HG03045 (cell line): ENCODE results near the gene HELZ.
"Not testable (repeated sequence)": the region's sequence is repeated elsewhere in the genome, so short reads cannot be mapped to it uniquely, and the experiment has no call there.

Experiments used
- ATAC-seq: cut with Tn5 transposase; IDR thresholded peaks from one replicate; pipeline ENCODE4 v1.9.1; 2021; ENCODE audit warnings: mild to moderate bottlenecking, moderate library complexity; ENCODE audit not compliant: unreplicated experiment

The HELZ gene

DNA sequence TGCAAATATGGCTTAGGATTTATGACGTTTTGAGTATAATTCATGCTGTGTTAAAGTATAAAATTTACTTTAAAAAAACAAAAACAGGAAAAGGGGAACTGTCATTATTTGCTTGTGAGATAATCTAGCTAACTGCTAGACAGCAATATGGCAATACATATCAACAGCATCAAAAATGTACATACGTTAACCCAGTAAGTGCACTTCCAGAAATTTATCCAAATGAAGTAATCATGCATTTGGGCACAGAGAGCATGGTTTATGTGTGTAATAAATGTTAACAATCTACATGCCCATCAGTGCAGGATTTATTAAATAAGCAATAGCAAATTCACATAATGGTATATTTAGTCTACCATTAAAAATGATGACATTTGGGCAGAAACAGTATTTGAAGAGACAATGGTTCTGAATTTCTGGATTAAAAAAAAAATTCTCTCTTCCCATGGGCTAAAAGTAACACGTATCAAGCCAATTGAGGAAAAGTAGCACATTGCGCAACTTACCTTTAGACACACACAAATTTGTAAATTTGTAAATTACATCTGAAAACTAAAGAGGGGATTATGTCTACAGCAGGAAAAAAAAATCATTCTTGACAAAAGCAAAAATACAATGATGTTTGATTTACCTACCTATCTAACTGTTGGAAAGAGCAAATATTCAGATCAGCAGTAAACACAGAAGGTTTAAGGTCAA is 120.4 kb downstream of the HELZ start:
- ATAC-seq, result no peak

DNA sequence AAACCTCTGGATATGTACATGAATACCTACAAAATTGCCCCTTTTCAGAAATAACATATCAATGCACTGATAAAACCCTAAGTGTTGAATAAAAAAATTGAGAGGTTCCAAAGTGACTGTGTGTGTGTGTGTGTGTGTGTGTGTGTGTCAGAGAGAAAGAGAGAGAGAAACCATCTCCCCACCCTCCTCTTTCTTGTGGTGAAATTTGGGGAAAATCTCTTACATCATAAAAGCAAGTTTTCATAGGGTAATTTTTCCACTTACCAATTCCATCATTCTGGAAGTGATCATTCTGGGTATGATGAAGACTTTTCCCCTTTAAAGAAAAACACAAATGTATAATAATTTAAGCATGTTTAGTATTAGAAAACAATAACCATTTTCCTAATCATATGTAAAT is 121.3 kb downstream of the HELZ start:
- no peak for ATAC-seq

DNA sequence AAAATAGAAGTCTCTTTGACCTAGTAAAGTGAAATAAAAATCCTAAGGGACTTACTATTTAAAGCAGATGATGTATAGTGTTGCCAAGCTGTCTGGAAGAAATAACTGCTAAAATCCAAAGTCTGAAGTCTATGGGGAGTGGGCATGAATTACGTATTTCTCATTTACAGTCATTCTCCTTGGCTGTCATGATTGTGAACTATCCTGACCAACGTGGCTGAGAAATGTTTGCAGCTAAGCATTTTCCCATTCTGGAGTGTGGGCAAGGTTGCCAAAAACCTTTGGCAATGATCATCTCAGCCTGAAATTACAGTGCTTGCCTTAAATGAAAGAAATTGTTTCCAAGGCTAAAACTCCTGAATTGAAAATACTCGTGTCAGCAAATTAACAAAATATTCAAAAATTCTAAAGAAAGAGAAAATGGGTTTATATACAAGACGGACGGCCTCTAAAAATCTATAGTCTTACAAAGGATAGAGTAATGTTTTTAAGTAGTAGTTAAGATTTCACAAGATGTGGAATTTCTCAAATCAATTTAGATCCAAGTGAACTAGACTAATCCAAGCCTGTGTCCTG is 123.6 kb downstream of the HELZ start:
- no peak for ATAC-seq

DNA sequence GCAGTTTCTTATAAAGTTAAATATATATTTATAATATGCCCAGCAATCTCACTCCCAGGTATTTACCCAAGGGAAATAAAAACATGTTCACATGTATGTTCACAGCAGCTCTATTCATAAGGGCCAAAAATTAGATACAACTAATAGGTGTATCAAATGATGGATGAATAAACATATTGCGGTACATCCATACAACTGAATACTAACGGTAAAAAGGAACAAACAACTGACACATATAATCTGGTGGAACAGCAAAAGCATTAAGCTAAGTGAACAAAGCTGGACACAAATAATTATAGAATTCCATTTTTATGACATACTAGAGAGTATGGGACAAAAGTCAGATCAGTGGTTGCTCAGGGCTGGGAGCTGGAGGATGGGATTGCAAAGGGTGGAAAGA is 125.9 kb downstream of the HELZ start:
- no peak for ATAC-seq

DNA sequence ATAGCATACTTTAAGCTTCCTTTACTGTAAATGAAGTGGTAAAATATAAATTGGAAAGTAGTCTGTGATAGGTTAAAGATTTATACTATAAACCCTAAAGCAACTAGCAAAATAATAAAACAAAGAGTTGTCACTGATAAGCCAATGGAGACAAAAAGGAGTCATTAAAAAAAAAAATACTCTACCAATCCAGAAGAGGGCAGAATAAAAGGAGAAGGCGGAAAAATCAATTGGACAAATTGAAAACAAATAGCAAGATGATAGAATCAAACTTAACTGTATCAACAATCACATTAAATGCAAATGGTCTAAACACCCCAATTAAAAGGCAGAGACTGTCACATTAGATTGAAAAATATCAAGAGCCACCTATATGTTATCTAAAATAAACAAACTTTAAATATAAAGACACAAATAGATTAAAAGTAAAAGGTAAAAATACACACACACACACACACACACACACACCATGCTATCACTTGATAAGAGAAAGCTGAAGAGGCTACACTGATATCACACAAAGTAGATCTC is 128.9 kb downstream of the HELZ start:
- ATAC-seq, result no peak

DNA sequence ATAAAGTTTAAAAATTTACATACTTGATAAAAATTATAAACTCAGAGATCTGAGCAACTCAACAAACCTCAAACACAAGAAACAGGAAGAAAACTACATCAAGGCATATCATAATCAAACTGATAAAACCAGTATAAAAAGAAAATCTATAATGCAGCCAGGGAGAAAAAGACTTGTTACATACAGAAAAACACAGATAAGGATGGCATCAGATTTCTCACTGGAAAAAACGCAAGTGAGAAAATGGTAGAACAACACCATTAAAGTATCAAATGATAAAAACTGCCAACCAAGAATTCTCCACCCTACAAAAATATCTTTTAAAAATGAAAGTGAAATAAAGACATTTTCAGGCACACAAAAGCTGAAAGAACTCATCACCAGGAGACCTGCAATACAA is 129.6 kb downstream of the HELZ start:
- ATAC-seq, result no peak

DNA sequence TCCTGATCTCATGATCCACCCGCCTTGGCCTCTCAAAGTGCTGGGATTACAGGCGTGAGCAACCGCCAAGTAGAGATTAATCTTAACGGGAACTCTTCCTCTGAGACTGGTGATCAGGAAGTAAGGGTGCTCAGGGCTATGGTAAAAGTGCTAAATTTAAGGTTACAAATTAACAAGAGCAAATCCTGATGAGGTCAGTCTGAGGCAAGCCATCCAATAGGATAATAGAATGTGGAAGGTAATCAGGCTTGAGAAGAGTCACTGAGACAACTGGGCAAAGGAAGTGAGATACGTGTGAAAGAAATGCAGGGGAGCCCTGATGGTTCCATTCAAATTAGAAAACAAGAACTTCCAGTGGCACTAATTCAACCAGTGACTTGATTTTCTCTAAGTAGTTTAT is 131.5 kb downstream of the HELZ start:
- ATAC-seq, result no peak

DNA sequence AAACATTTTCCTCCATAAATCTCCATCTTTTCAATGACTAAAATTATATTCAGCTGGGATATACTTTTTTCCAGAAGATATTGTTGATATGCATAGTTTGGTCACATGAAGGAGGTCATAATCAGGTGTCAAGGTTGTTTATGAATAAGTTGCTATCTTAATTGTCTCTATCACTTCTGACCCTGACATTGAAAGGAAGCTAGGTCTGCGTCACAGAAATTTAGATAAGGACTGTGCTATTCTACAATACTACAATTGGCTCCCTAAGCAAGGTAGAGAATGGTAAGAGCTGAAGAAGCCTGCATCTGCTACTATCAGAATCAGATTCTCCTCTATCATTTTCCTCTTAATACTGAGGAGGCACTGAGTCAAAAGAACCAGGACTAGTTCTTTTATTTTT is 133.2 kb downstream of the HELZ start:
- ATAC-seq, result no peak

DNA sequence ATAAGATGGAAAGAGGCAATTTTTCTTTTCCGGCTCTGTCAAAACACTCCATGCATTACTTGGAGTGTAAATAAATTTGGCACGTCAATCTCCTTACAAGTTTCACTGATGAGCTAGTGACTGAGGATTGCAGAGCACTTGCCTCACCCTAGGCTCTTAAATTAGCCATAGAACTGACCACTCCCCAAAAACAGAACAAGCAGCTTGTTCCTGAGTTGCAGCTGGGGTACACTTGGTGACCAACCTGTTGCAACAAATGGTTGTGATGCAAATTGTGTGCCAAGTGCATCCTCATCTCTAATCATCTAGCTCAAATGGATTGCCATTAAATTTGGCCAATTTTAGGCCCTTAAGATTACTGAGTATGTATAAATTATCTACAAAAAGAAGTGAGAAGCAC is 133.7 kb downstream of the HELZ start:
- no peak for ATAC-seq

DNA sequence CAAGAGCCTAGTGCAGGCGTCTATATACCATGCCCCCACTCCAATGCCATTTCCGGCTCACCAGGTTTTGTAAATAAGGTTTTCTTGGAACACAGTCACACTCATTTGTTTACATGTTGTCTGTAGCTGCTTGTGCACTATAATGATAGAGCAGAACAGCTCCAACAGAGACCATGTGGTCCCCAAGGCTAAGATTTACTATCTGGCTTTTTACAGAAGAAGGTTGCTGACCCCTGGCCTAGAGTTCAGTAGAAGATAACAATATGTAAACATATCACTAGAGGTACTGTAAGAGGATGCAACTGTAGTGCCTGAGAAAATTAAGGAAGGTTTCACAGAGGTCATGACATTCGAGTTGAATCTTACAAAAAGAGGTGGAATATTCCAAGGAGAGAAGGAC is 134.4 kb downstream of the HELZ start:
- no peak for ATAC-seq

DNA sequence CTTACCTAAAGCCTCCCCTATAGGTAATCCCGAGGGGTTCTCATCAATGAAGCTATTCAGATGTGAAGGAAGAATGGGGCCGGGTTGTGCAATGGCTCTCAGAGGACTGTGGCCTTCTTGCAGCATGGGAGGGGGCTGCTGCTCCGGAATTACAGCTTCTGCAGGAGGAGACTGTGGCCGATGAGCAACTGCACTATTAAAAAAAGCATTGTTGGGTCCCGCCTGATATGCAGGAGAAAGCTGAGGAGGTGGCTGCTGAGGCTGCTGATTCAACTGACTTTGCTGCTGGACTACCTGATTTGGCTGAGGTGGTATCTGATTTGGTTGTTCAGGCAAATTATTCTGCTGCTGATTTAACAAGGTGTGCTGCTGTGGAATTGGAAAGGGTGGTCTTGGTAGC is 135.9 kb downstream of the HELZ start:
- ATAC-seq, result no peak

DNA sequence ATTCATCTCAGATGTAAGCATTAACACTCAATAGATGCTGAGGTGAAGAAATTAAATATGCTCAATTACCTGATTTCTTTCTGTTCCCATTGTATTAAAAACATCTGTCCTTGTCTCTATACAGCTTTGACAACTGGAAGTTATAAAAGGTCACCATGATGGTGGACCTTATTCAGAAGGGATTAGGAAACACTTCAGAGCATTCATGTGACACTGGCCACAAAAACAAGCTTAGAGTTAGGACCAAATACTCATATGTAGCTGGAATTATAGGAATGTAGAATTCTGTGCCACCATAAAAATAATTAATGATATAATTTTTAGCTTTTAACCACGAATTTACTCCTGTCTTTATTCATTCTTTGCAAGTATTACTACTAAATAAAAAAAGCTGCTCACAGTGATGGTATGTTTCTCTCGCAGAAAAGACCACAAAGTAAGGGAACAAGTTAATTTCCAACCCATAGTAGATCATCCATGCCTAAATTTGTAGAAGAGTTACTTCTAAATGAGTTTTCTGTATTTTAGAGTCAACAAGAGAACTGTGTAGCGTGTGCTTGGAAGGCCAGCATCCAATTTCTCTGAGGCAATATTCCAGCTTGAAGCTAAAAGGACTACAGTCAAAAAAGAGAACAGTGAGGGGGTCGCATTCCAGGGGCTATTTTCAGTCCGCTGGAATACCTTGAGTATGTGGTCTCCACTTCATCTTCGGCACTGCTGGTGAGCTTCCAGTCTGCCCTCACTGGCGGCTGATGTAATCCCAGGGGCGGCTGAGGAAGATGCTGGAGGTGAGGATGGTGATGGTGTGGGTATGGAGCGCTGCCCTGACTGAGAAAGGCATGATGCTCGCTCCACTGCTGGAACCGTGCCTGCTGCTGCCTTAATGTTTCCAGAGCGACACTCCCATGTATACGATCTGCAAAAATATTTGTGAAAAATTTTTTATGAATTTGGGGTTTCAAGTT is 136.9 kb downstream of the HELZ start:
- no peak for ATAC-seq

DNA sequence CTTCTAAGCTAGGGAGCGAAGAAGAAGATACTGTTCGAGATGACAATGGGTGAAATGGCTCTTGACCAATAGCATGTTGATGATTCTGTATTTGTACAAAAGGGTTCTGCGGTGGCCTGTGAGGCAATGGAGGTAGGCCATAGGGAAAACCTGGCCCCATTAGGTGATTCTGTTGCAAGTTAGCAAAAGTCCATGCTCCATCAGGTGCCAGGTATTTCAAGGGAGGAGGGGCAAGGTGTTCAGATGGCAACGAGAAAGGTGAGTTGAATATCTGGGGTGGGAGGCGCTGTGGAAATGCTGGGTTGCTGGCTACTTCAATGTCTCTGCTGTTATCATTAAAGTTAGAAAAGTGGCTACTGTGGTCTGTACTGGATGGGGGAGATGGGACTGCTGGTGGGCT is 137.8 kb downstream of the HELZ start:
- ATAC-seq, result no peak

DNA sequence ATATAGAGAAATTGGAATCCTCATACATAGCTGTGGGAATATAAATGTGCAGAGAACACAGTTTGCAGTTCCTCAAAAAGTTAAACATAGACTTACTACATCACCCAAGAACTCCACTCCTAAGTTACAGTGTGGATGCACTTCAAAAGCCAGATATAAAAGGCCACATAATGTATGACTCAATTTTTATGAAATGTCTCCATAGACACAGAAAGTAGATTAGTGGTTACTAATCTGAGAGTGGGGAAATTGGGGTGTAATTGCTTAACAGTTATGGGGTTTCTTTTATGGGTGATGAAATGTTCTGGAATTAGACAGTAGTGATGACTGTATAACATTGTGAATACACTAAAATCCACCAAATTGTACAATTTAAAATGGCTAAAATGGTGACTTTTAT is 139.8 kb downstream of the HELZ start:
- no peak for ATAC-seq

DNA sequence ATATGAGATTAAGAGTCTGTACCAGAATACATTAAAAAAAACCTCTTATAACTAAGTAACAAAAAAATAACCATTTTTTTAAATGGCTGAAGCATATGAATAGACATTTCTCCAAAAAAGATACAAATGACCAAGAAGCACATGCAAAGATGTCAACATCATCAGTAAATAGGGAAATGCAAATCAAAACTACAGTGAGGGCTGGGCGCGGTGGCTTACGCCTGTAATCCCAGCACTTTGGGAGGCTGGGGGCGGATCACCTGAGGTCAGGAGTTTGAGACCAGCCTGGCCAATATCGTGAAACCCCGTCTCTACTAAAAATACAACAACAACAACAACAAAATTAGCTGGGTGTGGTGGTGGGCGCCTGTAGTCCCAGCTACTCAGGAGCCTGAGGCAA is 140.4 kb downstream of the HELZ start:
- ATAC-seq, result not testable (repeated sequence)

DNA sequence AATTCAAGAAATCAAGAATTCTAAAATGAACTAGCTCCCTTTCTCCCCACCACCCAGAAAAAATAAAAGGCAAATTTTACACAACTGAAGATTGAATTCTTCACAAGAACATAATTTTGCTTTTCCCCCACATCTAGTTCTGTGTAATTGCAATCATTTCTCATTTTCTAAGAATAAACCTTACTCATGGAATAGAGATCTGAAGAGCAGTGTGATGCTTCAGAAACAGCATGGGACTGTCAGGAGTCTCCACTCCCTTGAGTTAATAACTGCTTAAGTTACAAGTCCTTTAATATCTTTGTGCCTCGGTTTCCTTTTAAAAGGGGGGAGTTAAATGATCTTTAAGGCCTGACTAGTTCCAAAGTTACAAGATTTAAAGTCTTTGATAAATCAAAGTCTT is 147.0 kb downstream of the HELZ start:
- ATAC-seq, result no peak

DNA sequence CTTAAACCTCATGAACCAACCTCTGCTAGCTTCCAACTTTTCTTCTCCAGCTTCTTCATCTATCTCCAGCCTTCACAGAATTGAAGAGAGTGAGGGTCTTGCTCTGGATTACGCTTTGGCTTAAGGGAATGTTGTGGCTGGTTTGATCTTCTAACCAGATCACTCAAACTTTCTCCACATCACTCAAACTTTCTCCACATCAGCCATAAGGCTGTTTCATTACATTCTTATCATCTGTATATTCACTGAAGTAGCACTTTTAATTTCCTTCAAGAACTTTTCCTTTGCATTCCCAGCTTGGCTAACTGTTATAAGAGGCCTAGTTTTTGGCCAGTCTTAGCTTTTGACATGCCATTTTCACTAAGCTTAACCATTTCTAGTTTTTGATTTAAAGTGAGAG is 148.4 kb downstream of the HELZ start:
- ATAC-seq, result no peak

DNA sequence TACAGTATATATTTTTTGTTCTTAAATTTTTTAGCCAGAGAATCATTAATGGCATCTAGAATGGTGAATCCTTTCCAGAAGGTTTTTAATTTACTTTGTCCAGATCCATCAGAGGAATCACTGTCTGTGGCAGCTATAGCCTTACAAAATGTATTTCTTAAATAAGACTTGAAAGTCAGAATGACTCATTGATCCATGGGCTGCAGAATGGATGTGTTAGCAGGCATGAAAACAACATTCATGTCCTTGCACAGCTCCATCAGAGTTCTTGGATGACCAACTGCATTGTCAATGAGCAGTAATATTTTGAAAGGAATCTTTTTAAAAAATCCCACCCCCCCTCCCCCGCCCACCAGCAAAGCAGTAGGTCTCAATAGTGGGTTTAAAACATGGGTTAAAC is 149.2 kb downstream of the HELZ start:
- ATAC-seq, result no peak

DNA sequence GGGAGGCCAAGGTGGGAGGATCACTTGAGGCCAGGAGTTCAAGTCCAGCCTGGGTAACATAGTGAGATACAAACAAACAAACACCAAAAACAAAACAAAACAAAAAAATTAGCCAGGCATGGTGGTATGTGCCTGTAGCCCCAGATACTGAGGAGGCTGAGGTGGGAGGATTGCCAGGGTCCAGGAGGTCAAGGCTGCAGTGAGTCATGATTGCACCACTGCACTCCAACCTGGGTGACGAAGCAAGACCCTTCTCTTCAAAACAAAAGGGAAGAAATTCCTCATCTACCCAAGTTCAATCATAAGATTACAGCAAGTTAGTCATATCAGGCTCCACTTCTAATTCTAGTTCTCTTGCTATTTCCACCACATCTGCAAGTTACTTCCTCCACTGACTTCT is 149.7 kb downstream of the HELZ start:
- not testable (repeated sequence) for ATAC-seq

DNA sequence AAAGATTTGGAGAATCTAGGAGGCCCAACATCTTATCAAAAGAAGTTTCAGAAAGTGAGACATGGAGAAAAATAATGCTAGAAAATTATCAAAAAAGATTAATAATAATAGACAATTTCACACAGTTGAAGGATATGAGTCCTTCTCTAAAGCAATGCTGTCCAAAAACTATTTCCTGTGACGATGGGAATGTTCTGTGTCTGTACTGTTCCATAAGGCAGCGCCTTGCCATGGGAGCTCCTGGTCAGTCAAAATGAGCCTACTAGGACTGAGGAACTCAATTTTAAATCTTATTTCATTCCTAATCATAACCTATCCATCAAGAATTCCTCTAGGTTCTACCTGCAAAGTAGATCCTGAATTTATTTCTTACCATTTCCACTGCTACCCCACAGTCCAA is 151.6 kb downstream of the HELZ start:
- ATAC-seq, result no peak

DNA sequence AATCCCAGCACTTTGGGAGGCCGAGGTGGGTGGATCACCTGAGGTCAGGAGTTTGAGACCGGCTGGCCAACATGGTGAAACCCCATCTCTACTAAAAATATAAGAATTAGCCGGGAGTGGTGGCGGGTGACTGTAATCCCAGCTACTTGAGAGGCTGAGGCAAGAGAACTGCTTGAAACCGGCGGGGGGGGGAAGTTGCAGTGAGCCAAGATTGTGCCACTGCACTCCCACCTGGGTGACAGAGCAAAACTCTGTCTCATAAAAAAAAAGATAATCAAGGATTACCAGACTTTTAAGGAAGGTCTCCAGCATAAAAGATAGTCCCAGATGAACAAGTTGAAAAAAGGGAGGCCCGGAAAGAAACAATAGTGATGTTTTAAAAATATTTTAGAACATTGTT is 152.3 kb downstream of the HELZ start:
- not testable (repeated sequence) for ATAC-seq

DNA sequence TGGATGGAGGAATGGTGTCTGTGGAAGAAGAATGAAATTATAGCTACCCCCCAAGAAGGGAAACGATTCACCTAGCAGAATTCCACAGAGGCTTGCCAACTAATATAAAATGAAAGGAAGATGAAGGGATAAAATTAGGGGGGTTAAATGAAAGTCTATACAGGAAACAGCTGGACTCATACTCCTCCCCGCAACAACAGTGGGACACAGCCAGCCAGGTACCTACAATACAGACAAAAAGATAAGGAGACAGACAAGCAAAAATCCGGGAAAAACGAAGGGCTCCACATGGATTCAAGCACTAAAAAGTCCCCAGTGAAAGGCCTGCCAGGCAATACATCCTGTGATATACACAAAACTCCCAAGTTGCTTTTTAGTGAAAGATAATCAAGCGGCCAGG is 152.7 kb downstream of the HELZ start:
- no peak for ATAC-seq
